Measurements from ENCODE around the gene SMOC1.

DNA sequence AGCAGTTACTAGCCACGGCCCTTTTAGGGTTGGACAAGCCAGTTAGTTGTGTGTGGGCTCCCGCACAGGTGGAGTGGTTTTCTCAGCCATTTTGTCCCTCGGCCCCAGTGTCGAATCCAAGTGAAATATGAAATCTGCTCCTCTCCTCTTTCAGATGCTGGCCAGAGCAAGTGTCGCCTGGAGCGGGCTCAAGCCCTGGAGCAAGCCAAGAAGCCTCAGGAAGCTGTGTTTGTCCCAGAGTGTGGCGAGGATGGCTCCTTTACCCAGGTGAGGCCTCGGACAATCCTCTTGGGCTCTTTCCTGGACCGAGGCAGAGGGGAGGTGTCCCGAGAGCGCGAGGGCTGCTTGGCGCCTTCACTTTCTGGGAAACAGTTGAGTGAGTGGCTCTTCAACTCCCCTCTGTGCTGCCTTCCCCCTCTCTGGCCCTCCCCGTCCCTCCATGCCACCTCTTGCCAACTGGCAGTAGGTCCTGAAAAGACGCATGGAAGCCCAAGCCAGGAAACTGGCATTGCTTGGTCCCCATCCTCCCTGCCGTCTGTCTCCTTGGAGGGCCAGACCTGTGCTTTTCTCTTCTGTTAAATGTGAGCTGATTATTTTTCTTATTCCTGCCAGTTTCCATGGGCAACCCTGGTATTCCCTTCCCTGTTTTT is 74.2 kb downstream of the SMOC1 start:
- TF ChIP-seq POLR2A (IDR thresholded peaks at IDR 0.05) (no peak), POLR2AphosphoS5 (IDR thresholded peaks at IDR 0.05) (no peak)
- TF ChIP-seq, protein P1, sequence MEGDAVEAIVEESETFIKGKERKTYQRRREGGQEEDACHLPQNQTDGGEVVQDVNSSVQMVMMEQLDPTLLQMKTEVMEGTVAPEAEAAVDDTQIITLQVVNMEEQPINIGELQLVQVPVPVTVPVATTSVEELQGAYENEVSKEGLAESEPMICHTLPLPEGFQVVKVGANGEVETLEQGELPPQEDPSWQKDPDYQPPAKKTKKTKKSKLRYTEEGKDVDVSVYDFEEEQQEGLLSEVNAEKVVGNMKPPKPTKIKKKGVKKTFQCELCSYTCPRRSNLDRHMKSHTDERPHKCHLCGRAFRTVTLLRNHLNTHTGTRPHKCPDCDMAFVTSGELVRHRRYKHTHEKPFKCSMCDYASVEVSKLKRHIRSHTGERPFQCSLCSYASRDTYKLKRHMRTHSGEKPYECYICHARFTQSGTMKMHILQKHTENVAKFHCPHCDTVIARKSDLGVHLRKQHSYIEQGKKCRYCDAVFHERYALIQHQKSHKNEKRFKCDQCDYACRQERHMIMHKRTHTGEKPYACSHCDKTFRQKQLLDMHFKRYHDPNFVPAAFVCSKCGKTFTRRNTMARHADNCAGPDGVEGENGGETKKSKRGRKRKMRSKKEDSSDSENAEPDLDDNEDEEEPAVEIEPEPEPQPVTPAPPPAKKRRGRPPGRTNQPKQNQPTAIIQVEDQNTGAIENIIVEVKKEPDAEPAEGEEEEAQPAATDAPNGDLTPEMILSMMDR (IDR thresholded peaks at IDR 0.05) = no peak
